ENCODE results near the gene APP. TPM values are rescaled to one million over a fixed set of nuclear protein-coding genes. Genes with fewer than 3 reads are reported as not detected.

Gene APP
- total RNA-seq, 1 donor from 2014 or later = 358 TPM

DNA sequence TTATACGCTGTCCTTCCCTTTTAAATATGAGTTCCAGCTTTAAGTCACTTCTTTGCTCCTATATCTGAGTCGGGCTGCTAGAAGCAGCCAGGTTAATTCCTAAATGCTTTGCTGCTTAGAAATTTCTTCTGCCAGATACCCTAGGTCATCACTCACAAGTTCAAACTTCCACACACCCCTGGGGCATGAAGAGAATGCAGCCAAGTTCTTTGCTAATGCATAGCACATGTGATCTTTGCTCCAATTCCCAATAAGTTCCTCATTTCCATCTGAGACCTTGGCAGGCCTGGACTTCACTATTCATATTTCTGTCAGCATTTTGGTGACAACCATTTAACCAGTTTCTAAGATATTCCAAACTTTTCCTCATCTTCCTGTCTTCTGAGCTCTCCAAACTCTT, 14.5 kb upstream of the APP start:
- DNase-seq (no peak), ATAC-seq (no peak)
- Histone ChIP-seq H3K4me1 (no peaks in the 10 kb centered on the region), H3K4me3 (no peak overlapping the region), H3K9me3 (no peaks in the 10 kb centered on the region), H3K27me3 (ENCODE audit: low read depth) (no peaks in the 10 kb centered on the region), H3K27ac (no peak overlapping the region), H3K36me3 (no peaks in the 10 kb centered on the region)
- intact Hi-C loops (cut with DNase I) = no loop called here
- TF ChIP-seq, protein P1, sequence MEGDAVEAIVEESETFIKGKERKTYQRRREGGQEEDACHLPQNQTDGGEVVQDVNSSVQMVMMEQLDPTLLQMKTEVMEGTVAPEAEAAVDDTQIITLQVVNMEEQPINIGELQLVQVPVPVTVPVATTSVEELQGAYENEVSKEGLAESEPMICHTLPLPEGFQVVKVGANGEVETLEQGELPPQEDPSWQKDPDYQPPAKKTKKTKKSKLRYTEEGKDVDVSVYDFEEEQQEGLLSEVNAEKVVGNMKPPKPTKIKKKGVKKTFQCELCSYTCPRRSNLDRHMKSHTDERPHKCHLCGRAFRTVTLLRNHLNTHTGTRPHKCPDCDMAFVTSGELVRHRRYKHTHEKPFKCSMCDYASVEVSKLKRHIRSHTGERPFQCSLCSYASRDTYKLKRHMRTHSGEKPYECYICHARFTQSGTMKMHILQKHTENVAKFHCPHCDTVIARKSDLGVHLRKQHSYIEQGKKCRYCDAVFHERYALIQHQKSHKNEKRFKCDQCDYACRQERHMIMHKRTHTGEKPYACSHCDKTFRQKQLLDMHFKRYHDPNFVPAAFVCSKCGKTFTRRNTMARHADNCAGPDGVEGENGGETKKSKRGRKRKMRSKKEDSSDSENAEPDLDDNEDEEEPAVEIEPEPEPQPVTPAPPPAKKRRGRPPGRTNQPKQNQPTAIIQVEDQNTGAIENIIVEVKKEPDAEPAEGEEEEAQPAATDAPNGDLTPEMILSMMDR (IDR thresholded peaks at IDR 0.05) = no peak

DNA sequence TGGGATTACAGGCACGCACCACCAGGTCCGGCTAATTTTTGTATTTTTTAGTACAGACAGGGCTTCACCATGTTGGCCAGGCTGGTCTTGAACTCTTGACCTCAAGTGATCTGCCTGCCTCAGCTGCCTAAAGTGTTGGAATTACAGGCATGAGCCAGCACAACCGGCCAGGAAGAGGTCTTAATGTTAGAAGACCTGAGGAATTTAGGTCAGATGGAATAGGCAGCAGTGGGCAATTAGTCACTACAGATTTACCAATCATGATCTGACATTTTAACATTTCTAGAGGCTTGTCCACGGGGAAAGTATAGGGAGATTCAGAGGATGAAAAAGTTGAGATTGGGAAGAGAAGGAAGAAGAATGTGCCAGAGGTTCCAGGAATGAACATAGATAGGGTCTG, 8.9 kb upstream of the APP start:
- H3K9me3 ChIP-seq = no peaks in the 10 kb centered on the region
- TF ChIP-seq, protein P1 (IDR thresholded peaks at IDR 0.05) = no peak
- ATAC-seq (no peak), DNase-seq (no peak)
- no peak overlapping the region for H3K4me3 ChIP-seq
- no peaks in the 10 kb centered on the region for H3K4me1 ChIP-seq
- intact Hi-C loops (cut with DNase I) = no loop called here
- H3K36me3 ChIP-seq = no peaks in the 10 kb centered on the region
- no peaks in the 10 kb centered on the region for H3K27me3 ChIP-seq (ENCODE audit: low read depth)
- no peak overlapping the region for H3K27ac ChIP-seq

DNA sequence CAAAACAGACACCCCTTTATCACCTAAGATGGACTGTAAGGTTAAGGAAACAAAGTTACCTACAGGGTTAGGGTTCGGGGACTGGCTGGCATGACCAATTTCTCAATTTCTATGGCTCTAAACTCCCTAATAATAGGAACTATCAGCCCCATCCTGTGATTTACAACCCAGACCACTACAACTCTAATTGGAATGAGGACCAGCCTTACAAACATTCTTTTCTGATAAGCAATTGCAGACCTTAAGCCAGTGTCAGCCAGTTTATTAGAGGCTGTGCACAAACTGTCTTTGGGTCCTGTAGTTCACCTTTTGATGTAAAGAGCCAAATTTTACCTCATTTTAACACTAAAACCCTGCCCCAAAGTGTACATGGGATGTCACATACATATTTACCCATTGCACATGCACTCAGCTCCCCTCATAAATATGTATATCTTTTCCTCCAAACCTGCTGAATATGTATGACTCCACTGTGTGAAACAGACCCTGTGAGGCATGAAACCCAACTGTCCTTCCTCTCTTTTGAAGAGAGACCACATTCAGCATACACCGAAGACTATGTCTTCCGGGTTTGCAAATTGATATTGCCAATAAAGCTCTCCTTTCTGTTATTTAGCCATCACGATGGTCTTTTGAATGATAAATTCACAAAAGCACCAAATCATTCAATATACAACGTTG, 7.3 kb upstream of the APP start:
- TF ChIP-seq, protein P1 (IDR thresholded peaks at IDR 0.05) = no peak
- H3K27ac ChIP-seq = no peak overlapping the region
- no peaks in the 10 kb centered on the region for H3K36me3 ChIP-seq
- no peak overlapping the region for H3K4me3 ChIP-seq
- no peaks in the 10 kb centered on the region for H3K9me3 ChIP-seq
- no peak for DNase-seq
- no peak for ATAC-seq
- H3K4me1 ChIP-seq = no peaks in the 10 kb centered on the region
- intact Hi-C loops (cut with DNase I) = no loop called here
- H3K27me3 ChIP-seq (ENCODE audit: low read depth) = no peaks in the 10 kb centered on the region

DNA sequence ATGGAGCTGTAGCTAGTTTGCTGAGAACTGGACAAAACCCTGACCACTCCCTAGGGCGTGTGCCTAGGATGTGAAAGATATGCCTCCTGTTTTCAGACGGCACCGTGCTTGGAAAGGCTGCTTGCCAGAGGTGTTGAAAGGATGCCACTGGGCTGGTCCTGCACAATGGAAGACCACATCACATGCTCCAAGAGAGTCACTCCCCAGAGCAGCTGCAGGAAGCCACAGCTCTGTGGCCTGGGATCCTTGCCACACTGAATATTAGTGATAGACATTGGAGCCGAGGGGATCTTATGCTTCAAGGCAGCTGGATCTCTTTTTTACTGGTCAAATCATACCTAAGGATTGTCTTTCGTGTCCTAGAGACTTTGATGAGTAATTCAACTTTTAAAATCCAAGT, 6.6 kb upstream of the APP start:
- Histone ChIP-seq H3K36me3 (no peaks in the 10 kb centered on the region), H3K27me3 (ENCODE audit: low read depth) (no peaks in the 10 kb centered on the region), H3K4me1 (no peaks in the 10 kb centered on the region), H3K9me3 (no peaks in the 10 kb centered on the region), H3K27ac (no peak overlapping the region), H3K4me3 (no peak overlapping the region)
- TF ChIP-seq, protein P1 (IDR thresholded peaks at IDR 0.05) = no peak
- peak in 1 of 2 donors; percentile 15 for ATAC-seq
- no peak for DNase-seq
- intact Hi-C loops (cut with DNase I) = no loop called here

DNA sequence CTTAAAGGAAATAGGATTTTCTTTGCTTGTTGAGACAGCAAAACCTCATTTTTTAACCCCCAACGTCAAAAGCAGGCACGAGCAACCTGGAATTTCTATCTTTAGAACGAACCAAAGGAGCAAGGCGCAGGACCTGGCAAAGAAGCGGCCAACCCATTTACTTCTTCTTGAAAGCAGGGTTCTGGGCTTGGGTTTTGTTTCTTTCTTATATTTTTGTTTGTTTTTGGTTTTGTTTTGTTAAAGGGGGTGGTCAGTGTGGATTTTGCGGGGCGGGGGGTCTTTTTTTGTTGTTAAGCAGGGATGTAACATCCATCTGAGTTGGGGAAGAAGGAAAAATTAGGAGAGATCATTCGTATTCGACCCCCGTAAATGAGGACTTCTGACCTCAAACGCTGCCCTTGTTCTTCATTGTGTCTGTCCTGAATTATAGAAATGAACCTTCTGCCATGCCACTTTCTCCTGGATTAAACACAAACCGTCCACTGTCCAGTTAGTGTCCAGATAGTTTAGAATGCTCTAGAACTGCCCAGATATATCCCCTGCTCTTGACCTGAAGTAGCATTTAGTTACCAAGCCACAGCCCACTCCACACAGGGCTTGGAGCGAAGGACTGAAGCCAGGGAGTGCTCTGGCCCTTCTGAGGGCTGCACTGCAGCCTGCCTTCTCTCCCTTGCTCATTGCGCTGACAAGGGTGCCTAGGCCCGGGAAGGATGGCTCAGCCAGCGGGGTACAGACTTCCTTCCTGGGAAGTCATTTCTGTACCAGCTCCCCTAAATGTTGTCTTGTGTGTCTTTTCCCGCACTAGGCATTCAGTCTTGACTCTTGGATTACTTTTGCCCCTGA, 909 bp upstream of the APP start:
- H3K4me3 ChIP-seq = peak overlapping the region; percentile 96
- H3K36me3 ChIP-seq = no peaks in the 10 kb centered on the region
- intact Hi-C loops (cut with DNase I) = no loop called here
- peaks cover 23% of the 10 kb centered on the region for H3K4me1 ChIP-seq
- no peaks in the 10 kb centered on the region for H3K27me3 ChIP-seq (ENCODE audit: low read depth)
- DNase-seq = no peak
- no peak for ATAC-seq
- TF ChIP-seq, protein P1 (IDR thresholded peaks at IDR 0.05) = no peak
- H3K9me3 ChIP-seq = no peaks in the 10 kb centered on the region
- peak overlapping the region; percentile 85 for H3K27ac ChIP-seq
